Muscle of back (tissue), 13 donors: Measurements from ENCODE around the gene OR13C2. TPM values are rescaled to one million over a fixed set of nuclear protein-coding genes. Genes with fewer than 3 reads are reported as not detected.
A peak's percentile ranks its signal among the peaks of the same experiment; 100 is the strongest.
"Not testable (repeated sequence)": the region's sequence is repeated elsewhere in the genome, so short reads cannot be mapped to it uniquely, and the experiment has no call there.

ENCODE experiments used
- DNase-seq, 3 donors: peaks; one replicate each; pipeline versions ENCODE4 v3.0.0 to v3.0.0-alpha.2; 2013
- long read RNA-seq, 9 donors: transcript quantifications; one replicate each; lab custom pipeline, GENCODE V29; 2026
- polyA plus RNA-seq, 10 donors: library from polyadenylated mRNA; unstranded; fragments of 120-200 nt; gene quantifications; one replicate each; pipeline ENCODE4 v1.2.1, GENCODE V29; 2013; ENCODE audit not compliant: insufficient read length in 10 of 10

OR13C2 gene
- polyA plus RNA-seq = not detected
- long read RNA-seq, donor 1 = 0 reads
- long read RNA-seq, donor 2 = 0 reads
- long read RNA-seq, donor 3 = 0 reads
- long read RNA-seq, donor 4 = 0 reads
- long read RNA-seq, donor 5 = 0 reads
- long read RNA-seq, donor 6 = 0 reads
- long read RNA-seq, donor 7 = 0 reads
- long read RNA-seq, donor 8 = 0 reads
- long read RNA-seq, donor 9 = 0 reads

GRCh38 chr9:104605527-104605926 is at the start of gene OR13C2:
TSS of gene OR13C2 (minus strand) at chr9:104605627. CDS start at chr9:104605627, 0 bp downstream.
- not testable (repeated sequence) for DNase-seq

- DNase-seq = peak; percentile 11 to 52 (median 12)
These were observed 30.0 kb upstream of the OR13C2 start for GRCh38 chr9:104635456-104635855.

- DNase-seq = no peak
These were observed 28.6 kb upstream of the OR13C2 start for GRCh38 chr9:104633976-104634520.

GRCh38 chr9:104625964-104626363 is 20.5 kb upstream of the OR13C2 start:
- not testable (repeated sequence) for DNase-seq

GRCh38 chr9:104618104-104618503 is 12.7 kb upstream of the OR13C2 start, which contains the start of gene OR13C9:
TSS of gene OR13C9 (minus strand) at chr9:104618204. CDS start at chr9:104618204, 0 bp downstream.
- no peak for DNase-seq

- peak in 1 of 3 donors; percentile 7 for DNase-seq
These were observed 12.0 kb upstream of the OR13C2 start for GRCh38 chr9:104617418-104617817.

- DNase-seq = no peak
These were observed 5.8 kb upstream of the OR13C2 start for GRCh38 chr9:104611213-104611612.

- DNase-seq = no peak
These were observed 2.9 kb upstream of the OR13C2 start for GRCh38 chr9:104608336-104608735.

- no peak for DNase-seq
These were observed 725 bp upstream of the OR13C2 start for GRCh38 chr9:104606152-104606551.

- no peak for DNase-seq
These were observed 626 bp downstream of the OR13C2 start for GRCh38 chr9:104604801-104605200.

GRCh38 chr9:104599313-104599712 is 6.1 kb downstream of the OR13C2 start, which contains the start of gene OR13C5:
TSS of gene OR13C5 (minus strand) at chr9:104599413. CDS start at chr9:104599413, 0 bp downstream.
- not testable (repeated sequence) for DNase-seq

- not testable (repeated sequence) for DNase-seq
These were observed 6.7 kb downstream of the OR13C2 start for GRCh38 chr9:104598749-104599148.

- DNase-seq = no peak
These were observed 15.8 kb downstream of the OR13C2 start for GRCh38 chr9:104589626-104590025.

- peak; percentile 72 to 90 (median 88) for DNase-seq
These were observed 18.8 kb downstream of the OR13C2 start for GRCh38 chr9:104586496-104587180.

GRCh38 chr9:104580562-104580961 is 24.9 kb downstream of the OR13C2 start:
- DNase-seq = no peak

GRCh38 chr9:104577263-104577662 is 28.2 kb downstream of the OR13C2 start:
- no peak for DNase-seq

- DNase-seq = peak in 2 of 3 donors; percentile 9 to 15
These were observed 30.0 kb downstream of the OR13C2 start for GRCh38 chr9:104575456-104575855.

GRCh38 chr9:104572612-104573011 is 32.8 kb downstream of the OR13C2 start:
- DNase-seq = no peak

- no peak for DNase-seq
These were observed 36.6 kb downstream of the OR13C2 start, which contains the start of gene OR13C8 for GRCh38 chr9:104568868-104569267. TSS of gene OR13C8 (plus strand) at chr9:104569168. CDS start at chr9:104569168, 0 bp downstream.

- no peak for DNase-seq
These were observed 41.1 kb downstream of the OR13C2 start for GRCh38 chr9:104564358-104564757.

GRCh38 chr9:104556830-104557634 is 48.4 kb downstream of the OR13C2 start:
- DNase-seq = no peak

GRCh38 chr9:104555521-104555920 is 49.9 kb downstream of the OR13C2 start:
- DNase-seq = peak in 1 of 3 donors; percentile 13
